ENCODE data around the gene OTOP3.

Gene OTOP3

GRCh38 chr17:74917430-74917829, 18.3 kb upstream of the OTOP3 start:
- no peak for DNase-seq (ENCODE audit: low read depth)

- no peak for DNase-seq (ENCODE audit: low read depth)
These were observed 16.8 kb upstream of the OTOP3 start for GRCh38 chr17:74918906-74919305.

- no peak for DNase-seq (ENCODE audit: low read depth)
These were observed 16.0 kb upstream of the OTOP3 start for GRCh38 chr17:74919440-74920305.

GRCh38 chr17:74920306-74920620, 15.4 kb upstream of the OTOP3 start:
- DNase-seq (ENCODE audit: low read depth): no peak

- DNase-seq (ENCODE audit: low read depth): no peak
These were observed 15.1 kb upstream of the OTOP3 start for GRCh38 chr17:74920642-74921025.

GRCh38 chr17:74921026-74921681, 14.5 kb upstream of the OTOP3 start:
- DNase-seq (ENCODE audit: low read depth): no peak

GRCh38 chr17:74921769-74922168, 13.9 kb upstream of the OTOP3 start:
- DNase-seq (ENCODE audit: low read depth): no peak

GRCh38 chr17:74922172-74922571, 13.5 kb upstream of the OTOP3 start:
- no peak for DNase-seq (ENCODE audit: low read depth)

GRCh38 chr17:74922694-74923537, 12.8 kb upstream of the OTOP3 start, which contains the start of gene USH1G:
TSS of gene USH1G (minus strand) at chr17:74923255. CDS start at chr17:74923073, 182 bp downstream.
- no peak for DNase-seq (ENCODE audit: low read depth)

- DNase-seq (ENCODE audit: low read depth): peak; percentile 51
These were observed 12.0 kb upstream of the OTOP3 start for GRCh38 chr17:74923538-74924249.

GRCh38 chr17:74924250-74924948, 11.3 kb upstream of the OTOP3 start, which contains the start of gene OTOP2:
TSS of gene OTOP2 (plus strand) at chr17:74924273. CDS start at chr17:74924633, 360 bp downstream.
- no peak for DNase-seq (ENCODE audit: low read depth)

- no peak for DNase-seq (ENCODE audit: low read depth)
These were observed 10.5 kb upstream of the OTOP3 start for GRCh38 chr17:74925242-74925641.

- DNase-seq (ENCODE audit: low read depth): no peak
These were observed 6.9 kb upstream of the OTOP3 start for GRCh38 chr17:74928786-74929185.

GRCh38 chr17:74930535-74931036, 5.1 kb upstream of the OTOP3 start:
- DNase-seq (ENCODE audit: low read depth): no peak

GRCh38 chr17:74935048-74935447, 650 bp upstream of the OTOP3 start:
- no peak for DNase-seq (ENCODE audit: low read depth)

- no peak for DNase-seq (ENCODE audit: low read depth)
These were observed 737 bp downstream of the OTOP3 start for GRCh38 chr17:74936470-74936799.

- no peak for DNase-seq (ENCODE audit: low read depth)
These were observed 1.7 kb downstream of the OTOP3 start for GRCh38 chr17:74937064-74938051.

GRCh38 chr17:74938194-74938950, 2.7 kb downstream of the OTOP3 start:
- no peak for DNase-seq (ENCODE audit: low read depth)

GRCh38 chr17:74939534-74939933, 3.8 kb downstream of the OTOP3 start:
- DNase-seq (ENCODE audit: low read depth): no peak
